Retinal pigment epithelial cell (primary cell): Measurements from ENCODE around the gene PWWP2A.
"Not testable (repeated sequence)": the region's sequence is repeated elsewhere in the genome, so short reads cannot be mapped to it uniquely, and the experiment has no call there.

Source experiments
- DNase-seq: peaks from one replicate; pipeline ENCODE4 v3.0.0-alpha.2; 2010; ENCODE audit warnings: low read depth
- H3K4me3 ChIP-seq: 2 replicates; pipeline ENCODE4 v1.5.1; 2011; ENCODE audit warnings: mild to moderate bottlenecking, low read length, control low read depth, moderate library complexity
- CTCF ChIP-seq: conservative IDR thresholded peaks from 2 replicates; pipeline ENCODE4 v1.5.1; 2011; ENCODE audit warnings: low read depth, low read length, control low read depth, inconsistent platforms

The PWWP2A gene

GRCh38 chr5:160162910-160163309 lies 43.7 kb upstream of the PWWP2A start:
- no peak overlapping the region for H3K4me3 ChIP-seq
- no peak for DNase-seq
- TF ChIP-seq CTCF: no peak

DNA sequence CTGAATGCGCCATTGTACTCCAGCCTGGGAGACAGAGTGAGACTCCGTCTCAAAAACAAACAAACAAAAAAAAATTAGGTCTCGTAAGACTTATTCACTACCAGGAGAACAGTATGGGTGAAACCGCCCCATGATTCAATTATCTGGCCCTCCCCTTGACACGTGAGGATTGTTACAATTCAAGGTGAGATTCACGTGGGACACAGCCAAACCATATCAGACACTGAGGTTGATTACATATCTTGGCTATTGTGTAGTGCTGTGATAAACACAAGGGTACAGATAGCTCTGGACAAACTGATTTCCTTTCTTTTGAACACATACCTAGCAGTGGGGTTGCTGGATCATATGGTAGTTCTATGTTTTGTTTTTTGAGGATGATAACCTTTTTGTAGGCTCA lies 42.4 kb upstream of the PWWP2A start:
- no peak for TF ChIP-seq CTCF
- H3K4me3 ChIP-seq: no peak overlapping the region
- DNase-seq: no peak

DNA sequence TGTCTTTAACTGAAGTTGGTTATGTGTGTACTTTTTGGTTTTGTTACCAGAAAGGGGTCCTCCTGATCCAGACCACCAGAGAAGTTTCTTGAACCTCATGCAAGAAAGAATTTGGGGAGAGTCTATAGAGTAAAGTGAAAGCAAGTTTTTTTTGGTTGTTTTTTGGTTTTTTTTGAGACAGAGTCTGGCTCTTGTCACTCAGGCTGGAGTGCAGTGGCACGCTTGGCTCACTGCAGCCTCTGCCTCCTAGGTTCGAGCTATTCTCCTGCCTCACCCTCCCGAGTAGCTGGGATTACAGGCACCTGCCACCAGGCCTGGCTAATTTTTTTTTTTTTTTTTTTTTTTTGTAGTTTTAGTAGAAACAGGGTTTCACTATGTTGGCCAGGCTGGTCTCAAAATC lies 41.6 kb upstream of the PWWP2A start:
- H3K4me3 ChIP-seq, DNase-seq: not testable (repeated sequence)

DNA sequence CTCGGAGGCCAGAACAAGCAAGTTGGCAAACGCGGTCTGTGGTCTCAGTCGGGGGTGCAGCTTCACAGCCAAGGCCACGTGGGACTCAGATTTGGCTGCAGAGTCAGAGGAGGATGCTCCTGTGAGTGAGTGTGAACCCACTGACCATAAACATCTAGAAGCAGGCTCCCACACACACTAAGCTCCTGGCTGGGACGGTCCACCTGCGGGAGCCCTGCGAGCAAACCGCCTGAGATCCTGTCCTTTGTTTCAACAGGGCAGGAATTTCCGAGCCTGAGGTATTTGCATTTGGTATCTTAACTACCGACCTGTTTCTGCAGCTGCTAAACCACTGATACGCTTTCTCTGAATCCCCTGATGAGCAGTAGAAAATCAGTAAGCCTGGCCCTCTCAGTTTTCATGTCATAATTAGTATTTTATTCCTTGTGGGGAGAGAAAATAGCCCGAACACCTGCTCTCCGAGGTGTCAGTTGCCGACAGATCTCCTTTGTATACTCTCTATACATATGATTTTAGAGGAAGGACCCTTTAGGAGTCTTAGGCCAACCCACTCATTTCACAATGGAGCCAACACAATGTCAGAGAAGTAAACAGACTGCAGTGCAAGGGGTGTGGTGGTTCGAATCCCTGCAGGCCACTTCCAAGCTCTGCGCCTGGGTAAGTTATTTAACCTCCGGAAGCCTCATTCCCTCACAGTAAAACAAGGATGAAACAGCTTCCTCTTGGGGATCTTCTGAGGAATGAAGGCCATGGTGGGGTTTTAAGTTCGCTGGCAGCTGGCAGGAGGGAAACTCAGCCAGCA lies 40.9 kb upstream of the PWWP2A start:
- TF ChIP-seq CTCF: no peak
- H3K4me3 ChIP-seq: no peak overlapping the region
- DNase-seq: no peak

GRCh38 chr5:160158087-160158486 lies 38.8 kb upstream of the PWWP2A start:
- TF ChIP-seq CTCF: no peak
- DNase-seq: no peak
- no peak overlapping the region for H3K4me3 ChIP-seq

- TF ChIP-seq CTCF: no peak
- H3K4me3 ChIP-seq: no peak overlapping the region
- no peak for DNase-seq
Observed at GRCh38 chr5:160155017-160155750, 35.9 kb upstream of the PWWP2A start.

- H3K4me3 ChIP-seq: no peak overlapping the region
- no peak for DNase-seq
- TF ChIP-seq CTCF: no peak
Observed at GRCh38 chr5:160152901-160153300, 33.7 kb upstream of the PWWP2A start.
